Measurements from ENCODE around the gene NACC2.

The NACC2 gene

DNA sequence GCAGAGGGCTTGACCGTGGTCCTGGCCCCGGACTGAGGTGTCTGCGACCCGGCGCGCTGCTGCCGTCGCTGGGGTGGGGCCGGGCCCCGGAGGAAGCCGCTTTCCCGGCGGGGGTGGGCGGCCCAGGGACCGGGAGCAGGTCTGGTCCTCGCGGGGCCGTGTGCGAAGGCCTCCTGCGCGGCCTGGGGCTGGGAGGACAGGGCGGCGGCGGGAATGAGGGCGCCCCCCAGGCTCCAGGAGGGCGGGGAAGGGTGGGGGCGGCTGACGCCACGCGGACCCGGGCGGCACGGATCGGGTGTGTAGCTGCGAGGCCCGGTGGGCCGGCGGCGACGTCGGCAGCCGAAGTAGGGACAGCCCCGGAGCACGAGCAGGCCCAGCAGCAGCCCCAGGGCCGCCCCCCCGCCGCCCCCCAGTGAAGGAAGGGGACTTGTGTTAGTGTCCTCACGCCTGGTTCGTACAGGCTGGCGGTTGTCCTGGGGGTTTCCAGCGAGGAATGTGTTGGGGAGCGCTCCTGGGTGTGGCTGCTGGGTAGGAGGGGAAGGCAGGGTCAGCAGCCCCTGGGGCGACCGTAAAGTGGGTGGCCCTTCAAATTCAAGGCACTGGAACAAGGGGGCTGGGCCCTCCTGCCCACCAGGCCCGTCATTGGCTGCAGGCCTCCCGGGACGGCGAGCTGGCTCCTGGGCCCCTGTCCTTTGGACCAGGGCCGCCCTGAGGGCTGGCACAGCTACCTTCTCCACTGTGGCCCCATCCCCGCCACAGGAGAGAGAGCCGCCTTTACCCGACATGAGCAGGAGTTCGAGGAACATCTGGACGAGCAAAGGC lies 24.2 kb upstream of the NACC2 start:
- in situ Hi-C loops (cut with MboI; ENCODE audit: low sequenced_read_pairs, unreplicated experiment), result loop anchor here (10.0 kb wide), 1 partner anchor 154 kb away; the partner anchor contains the start of gene UBAC1
- DNase-seq (ENCODE audit: low spot score), result no peak
- TF ChIP-seq, protein P1, sequence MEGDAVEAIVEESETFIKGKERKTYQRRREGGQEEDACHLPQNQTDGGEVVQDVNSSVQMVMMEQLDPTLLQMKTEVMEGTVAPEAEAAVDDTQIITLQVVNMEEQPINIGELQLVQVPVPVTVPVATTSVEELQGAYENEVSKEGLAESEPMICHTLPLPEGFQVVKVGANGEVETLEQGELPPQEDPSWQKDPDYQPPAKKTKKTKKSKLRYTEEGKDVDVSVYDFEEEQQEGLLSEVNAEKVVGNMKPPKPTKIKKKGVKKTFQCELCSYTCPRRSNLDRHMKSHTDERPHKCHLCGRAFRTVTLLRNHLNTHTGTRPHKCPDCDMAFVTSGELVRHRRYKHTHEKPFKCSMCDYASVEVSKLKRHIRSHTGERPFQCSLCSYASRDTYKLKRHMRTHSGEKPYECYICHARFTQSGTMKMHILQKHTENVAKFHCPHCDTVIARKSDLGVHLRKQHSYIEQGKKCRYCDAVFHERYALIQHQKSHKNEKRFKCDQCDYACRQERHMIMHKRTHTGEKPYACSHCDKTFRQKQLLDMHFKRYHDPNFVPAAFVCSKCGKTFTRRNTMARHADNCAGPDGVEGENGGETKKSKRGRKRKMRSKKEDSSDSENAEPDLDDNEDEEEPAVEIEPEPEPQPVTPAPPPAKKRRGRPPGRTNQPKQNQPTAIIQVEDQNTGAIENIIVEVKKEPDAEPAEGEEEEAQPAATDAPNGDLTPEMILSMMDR (IDR thresholded peaks at IDR 0.05; ENCODE audit: borderline replicate concordance, control extremely low read depth, extremely low read depth, insufficient read depth, missing control alignments), result no peak

DNA sequence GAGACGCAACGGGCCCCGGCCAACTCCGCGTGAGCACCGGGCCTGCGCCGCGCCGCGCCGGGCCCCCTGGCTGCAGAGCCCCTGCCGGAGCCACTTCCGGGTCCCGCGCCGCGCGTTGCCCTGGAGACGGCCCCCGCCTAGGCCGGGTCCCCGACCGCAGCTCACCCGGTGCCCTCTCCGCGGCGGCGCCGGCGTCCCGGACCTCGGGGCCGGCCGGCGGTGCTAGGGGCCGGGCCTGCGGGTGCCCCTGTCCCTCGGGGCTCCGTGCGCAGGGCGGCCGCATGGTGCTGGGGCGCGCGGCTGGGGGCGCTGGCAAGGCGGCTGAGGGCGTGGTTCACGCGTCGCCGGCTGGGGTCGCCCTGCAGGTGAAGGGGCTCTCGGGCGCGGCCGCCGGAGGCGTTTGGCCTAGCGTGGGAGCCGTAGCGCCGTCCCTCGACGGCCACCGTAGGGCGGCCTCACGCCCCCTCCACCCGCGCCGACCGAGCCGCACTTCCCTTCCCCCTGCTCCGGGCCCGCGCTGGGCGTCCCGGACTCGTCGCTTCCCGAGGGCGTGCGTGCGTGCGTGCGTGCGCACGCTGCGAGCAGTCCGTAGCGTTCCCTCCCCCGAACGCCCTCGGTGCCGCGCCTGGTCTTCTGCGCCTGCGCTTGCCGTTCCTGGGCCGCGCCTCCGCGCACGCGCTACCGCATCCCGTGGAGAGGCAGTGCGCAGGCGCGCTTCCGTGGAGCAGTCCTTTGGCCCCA lies 23.4 kb upstream of the NACC2 start, which contains the start of gene TMEM250:
Gene TMEM250, minus strand, starts transcription at position 556 of the 741 bp plus-strand sequence. CDS start 1,975 bp downstream, outside the sequence.
- DNase-seq (ENCODE audit: low spot score), result peak; percentile 97
- in situ Hi-C loops (cut with MboI; ENCODE audit: low sequenced_read_pairs, unreplicated experiment), result loop anchor here (10.0 kb wide), 1 partner anchor 154 kb away; the partner anchor contains the start of gene UBAC1
- TF ChIP-seq, protein P1 (IDR thresholded peaks at IDR 0.05; ENCODE audit: borderline replicate concordance, control extremely low read depth, extremely low read depth, insufficient read depth, missing control alignments), result peak; percentile 24

DNA sequence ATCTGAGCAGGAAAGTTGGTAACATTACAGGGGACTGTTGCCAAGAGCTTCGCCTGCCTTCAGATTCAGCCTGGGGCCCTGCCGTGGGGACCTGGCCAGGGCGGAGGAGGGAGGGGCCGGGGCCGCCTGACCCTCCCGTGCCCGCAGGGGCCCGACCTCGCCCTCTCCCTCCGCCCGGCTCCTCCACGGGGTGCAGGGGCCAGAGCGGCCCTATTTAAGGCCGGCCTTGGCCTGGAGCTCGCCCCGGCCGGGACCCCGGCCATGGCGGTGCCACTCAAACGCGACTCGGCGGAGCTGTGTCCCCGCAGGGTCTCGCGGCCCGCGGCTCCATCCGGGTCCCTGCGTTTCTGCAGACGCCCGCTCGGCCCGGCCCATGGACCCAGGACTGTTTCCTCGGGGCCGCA lies 22.8 kb upstream of the NACC2 start:
- DNase-seq (ENCODE audit: low spot score), result no peak
- TF ChIP-seq, protein P1 (IDR thresholded peaks at IDR 0.05; ENCODE audit: borderline replicate concordance, control extremely low read depth, extremely low read depth, insufficient read depth, missing control alignments), result no peak
- in situ Hi-C loops (cut with MboI; ENCODE audit: low sequenced_read_pairs, unreplicated experiment), result loop anchor here (10.0 kb wide), 1 partner anchor 153 kb away; the partner anchor contains the start of gene UBAC1

DNA sequence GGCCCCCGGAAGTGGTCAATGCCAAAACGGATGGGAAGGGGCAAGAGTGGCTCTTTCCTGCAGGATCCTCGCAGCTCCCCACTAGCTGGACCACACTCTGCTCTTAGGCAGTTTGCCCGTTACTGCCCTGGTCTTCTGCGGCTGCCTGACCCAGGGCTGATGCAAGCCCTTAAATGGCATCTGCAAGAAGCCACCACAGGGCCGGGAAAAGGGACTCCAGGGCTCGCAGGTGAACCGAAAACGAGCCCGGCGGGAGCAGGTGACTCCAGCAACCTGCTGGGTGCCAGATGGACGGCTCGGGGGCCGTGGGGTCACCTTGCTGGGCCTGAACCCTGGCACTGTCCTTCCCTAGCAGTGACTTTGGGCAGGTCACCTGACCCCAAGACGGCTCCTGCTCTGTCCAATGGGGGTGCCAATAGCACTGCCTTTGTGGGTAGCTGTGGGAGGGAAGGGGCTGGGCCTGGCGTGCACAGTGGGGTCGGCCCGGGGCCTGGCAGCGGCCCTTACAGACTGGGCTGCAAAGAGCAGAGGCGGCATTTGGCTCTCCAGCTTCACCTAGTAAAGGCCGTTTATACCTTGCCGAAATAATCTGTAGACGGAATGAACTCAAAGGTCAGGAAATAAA lies 22.3 kb upstream of the NACC2 start:
- DNase-seq (ENCODE audit: low spot score), result no peak
- TF ChIP-seq, protein P1 (IDR thresholded peaks at IDR 0.05; ENCODE audit: borderline replicate concordance, control extremely low read depth, extremely low read depth, insufficient read depth, missing control alignments), result no peak

DNA sequence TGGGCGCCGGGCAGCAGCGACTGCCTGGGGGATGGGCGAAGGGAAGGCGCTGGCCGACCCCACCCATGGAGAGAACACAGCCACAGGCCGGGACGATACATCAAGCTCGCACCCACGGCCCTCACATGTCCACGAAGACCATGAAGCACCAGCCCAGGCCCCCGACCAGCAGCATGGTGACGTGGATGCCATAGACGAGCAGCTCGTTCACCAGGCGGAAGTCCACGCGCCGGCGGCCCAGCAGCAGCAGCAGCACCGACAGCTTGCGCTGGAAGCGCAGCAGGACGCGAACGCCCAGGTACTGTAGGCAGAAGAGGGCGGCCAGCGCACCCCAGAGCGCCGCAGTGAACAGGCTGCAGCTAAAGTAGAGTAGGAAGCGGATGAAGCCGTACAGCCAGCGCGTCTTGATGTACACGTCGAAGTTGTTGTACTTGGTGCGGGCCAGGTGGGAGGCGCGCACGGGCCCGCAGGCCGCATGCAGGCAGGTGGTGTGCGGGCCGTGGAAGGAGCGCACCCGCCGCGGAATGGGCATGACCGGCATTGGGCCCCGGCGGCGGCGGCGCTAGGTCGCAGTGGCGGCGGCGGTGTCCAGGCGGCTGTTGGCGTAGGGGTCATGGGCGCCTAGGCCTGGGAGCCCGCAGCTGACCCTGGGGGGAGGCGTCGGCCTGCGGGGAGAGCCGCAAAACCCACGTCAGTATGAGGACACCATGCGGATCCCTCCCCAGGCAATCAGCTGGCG lies 21.4 kb upstream of the NACC2 start:
- DNase-seq (ENCODE audit: low spot score), result no peak
- in situ Hi-C loops (cut with MboI; ENCODE audit: low sequenced_read_pairs, unreplicated experiment), result loop anchor here (10.0 kb wide), 1 partner anchor 152 kb away; the partner anchor contains the start of gene UBAC1
- TF ChIP-seq, protein P1 (IDR thresholded peaks at IDR 0.05; ENCODE audit: borderline replicate concordance, control extremely low read depth, extremely low read depth, insufficient read depth, missing control alignments), result no peak

More for the DNA sequence above, 22.3 kb upstream of the NACC2 start:
- in situ Hi-C loops (cut with MboI; ENCODE audit: low sequenced_read_pairs, unreplicated experiment), result loop anchor here (10.0 kb wide), 1 partner anchor 153 kb away; the partner anchor contains the start of gene UBAC1
